GM12872 (cell line): ENCODE results near the gene GLI1.

Experiments
- CTCF ChIP-seq: IDR thresholded peaks from 3 replicates; pipeline ENCODE4 v1.5.1; 2011; ENCODE audit warnings: low read depth, mild to moderate bottlenecking, low read length, moderate library complexity; ENCODE audit not compliant: insufficient read depth

The GLI1 gene

GRCh38 chr12:57454566-57455373 is 4.8 kb upstream of the GLI1 start, which contains the start of gene INHBE:
Gene INHBE, plus strand, starts transcription at chr12:57455307. Its CDS starts 230 bp downstream, at chr12:57455537.
- no peak for TF ChIP-seq CTCF

GRCh38 chr12:57455374-57456144 is 4.0 kb upstream of the GLI1 start:
- no peak for TF ChIP-seq CTCF

- TF ChIP-seq CTCF, result peak; percentile 92
These were observed 3.4 kb upstream of the GLI1 start for GRCh38 chr12:57456145-57456700.

- TF ChIP-seq CTCF, result no peak
These were observed 2.7 kb upstream of the GLI1 start for GRCh38 chr12:57456737-57457490.

GRCh38 chr12:57458665-57459054 is 925 bp upstream of the GLI1 start:
- no peak for TF ChIP-seq CTCF

- TF ChIP-seq CTCF, result peak; percentile 97
These were observed 383 bp upstream of the GLI1 start for GRCh38 chr12:57459055-57459749.
